ENCODE data around the gene CASZ1.

The CASZ1 gene

DNA sequence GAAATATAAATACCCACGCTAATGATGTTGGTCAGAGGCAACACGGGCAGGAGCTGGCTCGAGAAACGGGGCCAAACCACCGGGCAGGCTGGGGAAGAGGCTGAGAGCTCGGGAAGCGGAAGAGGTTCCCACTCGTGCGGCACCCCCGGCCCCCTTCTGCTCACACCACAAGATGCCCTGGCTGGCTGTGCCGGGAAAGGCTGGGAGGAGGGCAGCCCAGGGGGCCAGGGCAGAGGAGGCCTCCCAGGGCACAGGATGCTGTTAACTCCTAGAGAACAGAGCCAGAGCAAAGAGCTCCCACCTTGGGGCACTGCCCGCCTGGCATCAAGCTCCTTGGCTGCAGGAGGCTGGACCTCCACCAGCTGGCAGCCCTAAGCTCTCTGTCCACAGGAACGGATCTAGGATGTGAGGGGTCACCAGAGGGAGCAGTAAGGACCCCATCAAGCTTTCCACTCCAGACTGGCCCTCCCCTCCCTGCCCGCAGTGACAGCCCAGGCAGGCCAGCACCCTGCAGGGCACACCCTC, 44.8 kb downstream of the CASZ1 start:
- DNase-seq (ENCODE audit: low spot score): no peak

DNA sequence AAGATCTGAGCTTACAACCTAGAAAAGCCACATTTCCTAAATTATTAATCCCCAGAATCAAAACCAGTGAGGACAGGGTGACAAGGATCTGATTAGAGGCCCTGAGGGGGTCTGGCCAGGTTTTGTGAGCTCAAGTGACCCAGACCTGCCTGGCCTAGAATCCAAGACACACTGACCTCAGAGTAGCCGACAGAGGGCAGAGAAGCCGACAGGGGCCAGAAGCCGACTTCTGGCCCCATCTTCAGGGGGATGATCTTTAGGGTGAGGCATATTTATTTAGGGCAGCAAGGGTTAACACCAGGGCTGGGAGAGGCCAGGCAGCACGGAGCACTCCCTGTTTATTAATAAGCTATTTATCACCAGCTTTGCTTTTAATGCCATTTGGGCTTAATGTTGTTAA, 45.3 kb downstream of the CASZ1 start:
- DNase-seq (ENCODE audit: low spot score): no peak

DNA sequence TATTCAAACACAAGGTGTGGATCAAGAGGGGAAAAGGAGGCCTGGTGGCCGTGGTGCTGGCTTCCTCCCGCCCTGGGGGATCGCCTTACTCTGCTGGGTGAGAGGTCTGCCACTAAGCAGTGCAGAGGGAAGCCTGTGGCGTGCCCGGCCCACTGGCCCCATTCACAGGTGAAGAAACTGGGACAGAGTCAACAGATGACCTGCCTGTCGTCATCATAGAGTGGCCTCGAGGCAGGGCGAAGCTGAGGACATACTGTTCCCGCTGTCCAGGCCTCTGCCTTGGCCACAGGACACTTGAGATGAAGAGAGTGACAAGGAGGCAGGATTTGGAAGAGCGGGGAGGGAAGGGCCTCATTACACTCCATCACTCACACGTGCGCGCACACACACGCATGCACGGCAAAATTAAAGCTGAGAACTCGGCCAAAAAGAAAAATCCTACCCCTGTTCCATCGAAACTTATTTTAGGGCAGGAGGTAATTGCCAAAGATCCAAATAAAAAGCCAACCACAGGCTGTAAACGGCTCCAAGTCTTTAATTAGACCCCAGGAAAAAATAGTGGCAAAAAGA, 50.5 kb downstream of the CASZ1 start:
- no peak for DNase-seq (ENCODE audit: low spot score)

DNA sequence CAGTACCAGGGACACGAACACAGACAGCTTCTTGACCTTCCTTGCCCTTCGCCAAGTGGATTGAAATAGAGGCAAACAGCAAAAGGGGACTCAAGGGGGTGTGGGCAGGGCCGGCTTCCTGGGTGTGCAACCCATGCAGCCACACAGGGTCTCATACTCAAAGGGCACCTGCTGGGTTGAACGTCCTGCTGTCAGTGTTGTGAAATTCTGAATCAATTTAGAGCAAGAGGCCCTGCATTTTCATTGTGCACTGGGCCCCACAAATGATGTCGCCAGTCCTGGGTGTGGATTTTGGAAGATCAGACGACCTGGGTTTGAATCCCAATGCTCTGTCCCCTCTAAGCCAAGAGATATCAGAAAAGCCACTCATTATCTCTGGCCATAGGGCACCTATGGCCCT, 51.1 kb downstream of the CASZ1 start:
- no peak for DNase-seq (ENCODE audit: low spot score)

DNA sequence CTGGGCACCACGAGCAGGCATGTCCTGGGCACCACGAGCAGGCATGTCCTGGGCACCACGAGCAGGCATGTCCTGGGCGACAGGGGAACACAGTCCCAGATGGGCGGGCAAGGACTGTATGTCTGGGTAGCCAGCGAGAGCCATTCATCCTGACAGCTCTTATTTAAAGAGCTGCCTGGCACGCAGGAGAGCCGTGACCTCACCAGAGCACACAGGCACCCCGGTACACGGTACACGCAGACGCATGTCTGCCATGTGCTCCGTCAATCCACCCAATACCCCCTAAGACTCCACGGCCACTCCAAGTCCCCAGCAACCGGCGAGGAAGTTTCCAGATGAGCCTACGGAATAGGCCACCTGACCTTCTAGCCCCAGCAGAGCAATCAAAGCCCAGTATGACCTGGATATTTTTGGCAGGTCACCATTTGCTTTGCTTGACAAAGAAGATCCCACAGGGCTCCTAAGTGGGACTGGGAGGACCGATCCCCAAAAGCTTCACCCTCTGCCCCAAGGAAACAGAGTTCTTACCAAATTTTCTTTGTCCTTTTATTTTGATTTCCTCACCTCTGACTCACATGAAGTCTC, 51.7 kb downstream of the CASZ1 start:
- no peak for DNase-seq (ENCODE audit: low spot score)

DNA sequence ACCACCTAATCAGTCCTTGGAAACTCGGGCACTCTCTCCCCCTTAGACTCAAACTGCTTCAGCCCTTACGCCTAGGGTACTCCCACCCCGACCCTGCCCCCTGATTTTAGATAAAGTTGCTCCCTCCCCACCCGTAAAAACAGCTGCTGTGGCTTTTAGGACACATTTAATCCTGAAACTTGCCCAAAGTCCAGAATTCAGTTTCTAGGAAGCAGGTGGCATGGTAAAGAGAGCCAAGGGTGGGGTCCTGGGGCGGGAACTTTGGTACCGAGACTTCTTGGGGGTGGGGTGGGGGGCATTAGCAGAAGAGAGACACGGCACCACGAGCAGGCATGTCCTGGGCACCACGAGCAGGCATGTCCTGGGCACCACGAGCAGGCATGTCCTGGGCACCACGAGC, 52.4 kb downstream of the CASZ1 start:
- no peak for DNase-seq (ENCODE audit: low spot score)

DNA sequence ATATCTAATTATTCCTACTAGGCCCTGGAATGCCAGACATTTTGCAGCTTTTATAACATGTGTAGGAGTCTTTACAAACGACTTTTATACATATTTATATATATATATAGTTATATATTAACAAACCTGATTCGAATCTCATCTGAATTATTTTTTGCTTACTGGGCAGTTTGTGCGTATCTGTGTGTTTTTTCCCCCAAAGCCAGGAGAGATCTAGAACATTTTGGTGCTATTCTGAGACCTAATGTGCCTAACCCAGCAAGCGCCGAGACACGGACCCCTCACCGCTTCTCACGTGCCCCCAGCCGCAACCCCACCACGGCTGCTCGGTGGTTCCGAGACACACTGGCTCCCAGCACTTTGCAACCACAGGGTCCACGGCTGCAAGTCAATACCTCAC, 54.8 kb downstream of the CASZ1 start:
- no peak for DNase-seq (ENCODE audit: low spot score)

DNA sequence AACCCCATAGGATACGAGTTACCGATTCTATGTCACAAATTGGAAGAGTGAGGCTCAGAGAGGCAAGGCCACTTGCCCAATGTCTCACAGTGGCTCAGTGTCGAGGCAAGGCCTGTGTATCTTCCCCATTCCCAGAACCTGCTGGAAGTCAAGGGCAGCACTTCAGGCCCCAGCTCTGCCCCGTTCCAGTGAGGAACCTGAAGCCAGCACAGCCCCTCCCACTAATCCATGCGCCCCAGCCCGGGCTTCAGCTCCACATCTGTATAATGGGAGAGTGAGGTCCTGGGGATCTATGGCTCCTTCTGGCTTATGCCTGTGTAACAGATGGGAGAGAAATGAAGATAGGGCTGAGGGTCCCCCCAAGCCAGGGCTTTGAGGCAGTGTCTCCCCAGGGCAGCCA, 56.3 kb downstream of the CASZ1 start:
- DNase-seq (ENCODE audit: low spot score): no peak

DNA sequence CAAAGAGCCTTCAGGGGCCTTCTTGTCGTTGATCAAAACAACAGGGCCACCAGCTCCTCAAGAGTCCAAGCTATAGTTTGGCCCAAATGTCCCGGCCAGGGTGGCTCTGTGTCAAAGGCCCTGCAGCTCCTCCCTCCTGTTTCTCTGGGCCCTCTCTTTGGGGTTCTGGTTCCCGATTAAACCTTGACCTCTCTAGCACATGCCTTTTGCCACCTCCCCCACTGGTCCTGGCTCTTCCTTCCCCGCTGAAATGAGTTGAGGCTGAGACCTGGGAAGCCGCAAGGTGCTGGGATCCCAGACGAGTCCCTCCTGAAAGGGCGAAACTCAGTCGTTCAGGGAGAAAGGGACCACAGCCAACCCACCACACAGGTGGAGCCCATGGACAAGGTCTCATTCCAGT, 56.9 kb downstream of the CASZ1 start:
- no peak for DNase-seq (ENCODE audit: low spot score)

DNA sequence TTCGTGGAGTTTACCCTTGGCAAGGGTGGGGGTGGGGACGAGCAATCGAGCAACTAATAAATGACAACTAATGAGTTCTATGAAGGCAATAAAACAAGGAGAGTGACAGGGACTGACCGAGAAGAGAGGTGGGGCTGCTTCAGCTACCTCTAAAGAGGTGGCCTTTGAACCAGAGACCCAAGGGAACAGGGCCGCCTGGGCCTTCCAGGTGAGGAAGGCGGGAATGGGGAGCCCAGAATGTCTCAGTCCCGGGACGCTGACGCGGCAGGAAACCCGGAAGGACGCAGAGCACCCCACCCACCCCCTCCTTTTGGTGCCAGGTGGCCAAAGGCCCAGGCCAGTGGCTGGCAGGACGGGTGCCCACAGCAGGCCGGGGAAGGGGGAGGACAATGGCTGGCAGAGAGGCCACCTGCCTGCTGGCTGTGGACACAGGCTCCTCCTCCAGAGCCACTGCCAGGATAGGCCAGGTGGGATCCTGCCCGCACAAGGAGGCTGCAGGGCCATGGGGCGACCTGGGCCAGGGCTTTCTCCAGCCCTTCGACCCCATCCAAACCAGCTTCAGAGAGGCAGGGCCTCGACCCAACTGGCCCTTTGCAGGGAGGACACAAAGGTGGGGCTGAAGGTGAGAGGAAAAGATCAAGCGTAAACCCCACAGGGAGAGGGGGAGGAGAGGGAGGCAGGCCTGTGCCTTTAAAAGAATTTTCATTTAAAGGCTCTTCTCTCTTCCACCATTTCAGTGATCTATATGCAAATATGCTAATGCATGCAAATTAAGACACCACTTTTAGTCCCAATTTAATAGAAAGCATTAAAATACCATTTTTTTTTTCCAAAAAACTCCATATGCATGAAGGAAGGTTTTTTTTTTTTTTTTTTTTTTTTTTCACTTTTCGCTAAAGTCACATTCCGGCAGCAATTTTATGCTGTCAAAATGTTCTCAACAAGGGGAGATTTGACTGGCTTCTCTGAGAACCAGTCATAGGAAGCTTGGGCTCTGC, 58.1 kb downstream of the CASZ1 start:
- no peak for DNase-seq (ENCODE audit: low spot score)

DNA sequence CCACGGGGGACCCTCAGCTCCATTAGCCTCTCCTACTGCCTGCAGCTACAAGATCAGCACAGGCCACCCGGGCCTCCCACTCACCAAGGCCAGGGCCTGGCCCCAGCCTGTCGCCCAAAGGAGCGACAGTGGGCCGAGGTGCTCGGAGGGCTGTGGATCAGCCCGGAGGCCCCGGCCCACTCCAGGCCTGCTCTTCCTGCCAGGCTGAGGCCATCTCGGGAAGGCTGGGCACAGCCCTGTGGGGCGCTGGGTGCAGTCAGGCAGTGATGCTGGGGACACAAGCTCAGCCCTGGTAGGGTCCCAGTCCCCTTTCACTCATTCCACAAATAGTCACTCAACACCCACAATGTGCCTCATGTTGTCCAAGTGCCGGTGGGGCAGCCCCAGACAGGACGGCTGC, 58.8 kb downstream of the CASZ1 start:
- no peak for DNase-seq (ENCODE audit: low spot score)

DNA sequence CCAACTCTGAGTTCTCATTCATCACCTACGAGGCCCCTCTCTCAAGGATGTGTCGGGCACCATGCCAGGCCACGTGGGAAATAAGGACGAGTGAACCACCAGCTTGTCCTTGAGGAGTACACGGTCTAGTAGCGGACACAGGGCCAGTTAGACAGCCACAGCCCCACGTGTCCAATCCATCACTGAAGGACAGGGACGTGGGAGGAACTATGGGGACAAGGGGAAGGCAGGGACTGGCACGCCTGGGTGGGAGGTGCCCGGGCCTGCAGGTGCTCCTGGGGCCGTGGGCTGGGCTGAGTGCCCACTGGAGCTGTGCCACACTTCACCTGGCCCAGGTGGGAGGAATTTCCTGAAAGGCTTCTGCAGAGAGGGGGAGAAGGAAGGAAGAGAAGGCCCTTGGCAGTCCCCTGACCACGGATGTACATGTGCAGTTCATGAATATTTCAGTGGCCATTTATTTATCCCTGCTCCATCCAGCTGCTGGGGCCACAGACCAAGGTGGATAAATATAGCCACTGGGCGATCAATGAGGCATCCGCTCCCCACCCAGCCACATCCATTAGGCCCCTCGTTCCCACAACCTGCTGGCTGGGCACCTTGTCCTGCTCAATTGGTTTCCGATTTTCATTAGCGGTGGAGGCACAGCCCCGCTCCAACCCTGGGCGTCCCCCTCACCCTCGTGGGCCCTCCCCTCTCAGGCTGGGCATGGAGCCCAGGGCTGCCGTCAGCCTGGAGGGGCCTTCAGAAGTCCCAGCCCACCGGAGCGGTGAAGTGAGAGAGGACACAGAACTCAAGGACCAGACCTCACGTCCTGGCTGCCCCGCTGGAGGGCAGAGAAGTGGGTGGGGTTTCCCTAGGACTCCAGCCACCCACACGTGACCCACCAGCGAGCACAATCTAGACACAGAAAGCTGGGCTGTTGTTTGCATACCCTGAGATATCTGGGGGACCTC, 59.5 kb downstream of the CASZ1 start:
- DNase-seq (ENCODE audit: low spot score): no peak

DNA sequence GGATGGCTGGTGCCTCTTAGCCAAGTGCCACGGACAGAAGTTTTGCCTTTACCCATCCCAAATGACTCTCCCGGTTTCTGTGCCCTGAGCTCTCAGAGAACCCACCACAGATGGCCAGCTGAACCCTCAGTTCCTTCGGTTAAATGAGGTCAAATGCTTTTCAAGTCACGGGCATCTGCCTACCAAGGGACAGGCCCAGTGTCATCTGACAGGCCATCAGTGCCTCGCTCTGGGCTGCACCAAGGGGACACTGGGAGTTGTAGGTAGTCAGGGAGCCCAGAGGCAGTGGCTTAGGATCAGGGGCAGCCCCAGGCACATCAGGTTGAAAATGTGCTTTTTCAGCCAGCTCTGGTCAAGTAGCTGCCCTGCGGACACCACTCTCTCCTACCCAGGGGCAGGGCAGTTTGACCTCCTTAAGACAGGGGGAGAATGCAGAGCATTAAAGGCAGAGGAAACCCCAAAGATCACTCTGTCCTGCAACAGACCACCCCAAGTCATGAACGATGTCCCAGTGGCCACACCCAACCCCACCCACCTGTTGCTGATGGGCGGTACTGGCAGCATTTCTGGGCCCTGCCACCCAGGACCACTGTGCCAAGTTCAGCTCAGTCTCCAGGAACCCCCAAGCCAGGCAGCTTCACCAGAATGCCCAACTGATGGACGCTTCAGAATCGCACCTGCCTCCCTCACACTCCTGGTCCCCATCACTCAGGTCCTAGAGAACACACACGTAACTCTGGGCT, 60.7 kb downstream of the CASZ1 start:
- DNase-seq (ENCODE audit: low spot score): no peak

DNA sequence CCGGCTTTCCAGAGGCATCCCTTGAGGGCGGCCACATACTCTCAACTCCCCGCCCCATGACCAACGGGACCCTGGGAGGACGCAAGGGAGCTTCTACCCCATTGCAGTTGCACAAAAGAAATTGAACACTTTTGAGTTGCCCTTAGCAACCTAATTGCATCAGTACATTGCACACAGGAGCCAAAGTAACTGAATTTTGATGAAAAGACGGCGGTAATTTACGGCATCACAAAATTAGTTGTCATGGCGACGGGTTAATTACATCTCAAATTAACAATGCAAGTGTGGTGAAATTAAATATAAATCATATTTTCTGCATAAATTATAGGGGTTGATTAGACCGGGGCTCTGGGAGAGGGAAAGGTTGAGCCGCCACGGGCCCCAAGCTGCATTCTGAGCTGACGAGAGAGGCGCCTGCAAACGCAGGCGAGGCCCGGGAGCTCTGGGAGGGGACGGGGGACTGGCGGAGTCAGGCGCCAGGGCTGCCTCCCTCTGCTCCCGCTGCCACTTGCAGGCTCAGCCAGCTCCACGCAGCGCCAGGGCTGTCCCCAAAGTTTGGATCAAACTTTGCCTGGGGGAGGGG, 61.4 kb downstream of the CASZ1 start:
- no peak for DNase-seq (ENCODE audit: low spot score)

DNA sequence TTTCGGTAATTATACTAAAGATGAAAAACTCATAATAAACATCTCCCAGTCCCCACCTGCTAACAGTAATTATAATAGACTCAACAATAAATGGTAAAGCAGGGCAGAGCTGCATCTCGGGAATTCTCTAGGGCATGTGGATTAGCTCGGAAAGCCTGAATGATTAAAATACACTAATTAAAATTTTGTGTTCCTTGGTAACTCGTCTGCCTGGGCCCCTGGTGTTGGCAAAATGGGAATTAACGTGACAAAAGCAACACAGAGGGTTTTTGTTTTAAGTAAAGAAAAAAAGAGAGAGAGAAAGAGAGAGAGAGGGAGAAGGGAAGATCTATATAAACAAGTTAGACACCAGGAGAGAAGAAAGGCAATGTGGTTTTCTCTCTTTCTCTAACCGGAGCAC, 62.1 kb downstream of the CASZ1 start:
- no peak for DNase-seq (ENCODE audit: low spot score)

DNA sequence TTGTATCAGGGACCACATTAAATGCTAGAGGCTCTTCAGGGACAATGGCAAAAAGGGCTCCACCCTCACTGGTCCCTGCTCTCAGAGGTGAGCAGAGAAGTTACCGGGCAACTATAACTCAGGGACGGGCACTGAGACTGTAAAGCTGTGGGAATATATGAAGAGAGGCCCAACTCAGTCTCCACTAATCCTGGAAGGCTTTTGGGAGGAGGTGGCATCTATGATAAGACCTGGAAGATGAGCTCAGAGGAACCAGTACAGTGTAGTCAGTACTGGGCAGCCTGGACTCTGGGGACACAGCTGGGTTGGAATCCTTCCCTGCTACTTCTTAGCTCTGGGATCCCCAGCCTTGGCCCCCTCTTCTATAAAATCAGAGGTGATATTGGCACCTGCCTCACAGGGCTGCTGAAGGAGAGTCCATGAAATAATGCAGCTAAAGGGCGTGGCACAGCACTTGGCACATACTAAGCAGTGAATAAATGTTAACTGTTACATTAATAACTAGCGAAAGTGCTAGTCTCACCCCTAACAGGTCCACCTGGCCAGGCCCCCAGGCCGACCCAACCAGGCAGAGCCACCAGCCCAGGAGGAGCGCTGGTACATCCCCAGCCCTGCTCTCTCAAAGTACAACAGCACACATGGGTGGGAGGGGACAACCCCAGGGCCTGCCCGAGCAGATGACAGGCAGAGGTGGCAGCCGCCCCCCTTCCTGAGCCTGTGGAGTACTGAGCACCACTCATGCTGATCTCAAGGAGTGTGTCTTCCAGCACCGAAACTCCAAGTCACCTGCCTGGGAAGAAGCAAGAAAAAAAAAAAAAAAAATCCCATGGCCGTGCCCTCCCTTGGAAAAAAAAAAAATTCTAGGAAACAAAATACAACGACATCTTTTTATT, 62.7 kb downstream of the CASZ1 start:
- DNase-seq (ENCODE audit: low spot score): no peak

DNA sequence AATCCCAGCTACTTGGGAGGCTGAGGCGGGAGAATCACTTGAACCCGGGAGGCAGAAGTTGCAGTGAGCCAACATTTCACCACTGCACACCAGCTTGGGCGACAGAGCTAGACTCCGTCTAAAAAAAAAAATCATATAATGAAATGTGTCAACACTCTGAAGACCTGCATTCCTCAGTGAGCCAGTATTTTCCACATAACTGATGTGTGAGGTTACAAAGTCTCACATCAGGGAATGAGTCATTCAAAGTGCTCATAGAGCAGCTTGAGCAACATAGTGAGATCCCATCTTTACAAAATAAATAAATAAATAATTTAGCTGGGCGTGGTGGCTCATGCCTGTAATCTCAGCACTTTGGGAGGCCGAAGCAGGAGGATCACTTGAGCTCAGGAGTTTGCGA, 65.5 kb downstream of the CASZ1 start:
- peak; percentile 7 for DNase-seq (ENCODE audit: low spot score)

DNA sequence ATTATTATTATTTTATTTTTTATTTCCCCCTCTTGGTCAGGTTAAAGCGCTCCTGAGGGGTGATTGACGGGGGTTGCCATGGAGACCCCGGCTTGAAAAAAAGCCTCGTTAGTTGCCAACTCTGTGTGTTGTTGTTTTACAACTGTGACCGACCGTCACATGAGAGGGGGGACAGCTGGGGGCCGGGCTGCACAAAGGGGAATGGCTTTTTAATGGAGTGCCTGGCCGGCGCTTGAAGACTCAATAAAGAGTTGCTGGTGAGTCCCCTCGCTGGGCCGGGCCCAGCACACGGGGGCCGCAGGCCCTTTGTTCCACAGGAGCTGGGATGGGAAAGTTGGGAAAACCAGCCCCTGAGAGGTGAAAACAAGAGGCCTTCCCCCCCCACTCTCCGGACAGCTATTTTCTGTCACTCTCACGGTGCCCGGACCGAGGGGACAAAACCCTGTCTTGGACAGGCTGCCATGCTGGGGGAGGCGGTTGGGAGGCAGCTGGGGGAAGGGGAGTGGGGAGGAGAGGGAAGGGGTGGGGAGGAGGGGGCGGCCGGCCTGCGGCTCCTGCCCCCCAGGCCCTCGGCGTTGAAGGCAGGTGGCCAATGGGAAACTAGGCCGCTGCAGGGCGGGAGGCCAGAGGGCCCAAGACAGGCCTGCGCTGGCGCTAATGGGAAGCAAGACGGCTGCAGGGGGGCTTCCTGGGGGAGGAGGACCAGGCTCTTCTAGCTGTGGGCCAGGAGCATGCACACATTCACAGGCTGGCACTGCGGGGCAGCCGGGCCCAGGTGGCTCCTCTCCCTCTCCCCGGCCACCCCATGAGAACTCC, 67.6 kb downstream of the CASZ1 start:
- DNase-seq (ENCODE audit: low spot score): no peak

DNA sequence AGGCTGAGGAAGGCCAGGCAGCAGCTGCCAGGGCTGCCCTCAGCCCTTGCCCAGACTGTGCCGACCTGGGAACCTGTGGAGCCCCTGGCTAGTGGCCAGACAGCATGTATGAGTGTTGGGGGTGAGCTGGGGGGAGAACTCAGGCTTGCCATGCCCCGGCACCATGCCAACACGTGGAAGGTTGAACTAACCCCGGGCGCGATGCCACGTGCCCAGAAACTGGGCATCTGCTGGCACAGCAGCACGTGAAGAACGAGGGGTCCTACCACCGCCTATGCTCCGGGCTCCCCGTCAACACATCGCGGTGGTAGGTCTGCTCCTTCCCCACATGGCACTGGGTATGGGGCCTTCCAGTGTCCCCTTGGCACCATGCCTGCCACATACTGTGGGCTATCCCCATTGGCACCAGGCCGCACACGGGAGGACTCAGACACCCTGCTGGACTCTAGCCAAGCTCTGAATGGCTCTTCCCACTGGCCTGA, 68.7 kb downstream of the CASZ1 start:
- DNase-seq (ENCODE audit: low spot score): no peak

Measured in activated CD4-positive, alpha-beta T cell treated with anti-CD3 and anti-CD28 coated beads, Interleukin-2, Interleukin-4, amounts not matched to agents 100 ng/mL and 50 ng/mL, durations not matched to agents 16 hours and 8 hours (primary cell).